Measurements from ENCODE around the gene DOCK2.
"Not testable (repeated sequence)": the region's sequence is repeated elsewhere in the genome, so short reads cannot be mapped to it uniquely, and the experiment has no call there.

Gene DOCK2

GRCh38 chr5:169803077-169803981 lies 166.3 kb downstream of the DOCK2 start:
- no peak overlapping the region for H3K27ac ChIP-seq
- TF ChIP-seq CTCF (conservative IDR thresholded peaks at IDR 0.05) = no peak
- no peak for TF ChIP-seq ZFX (IDR thresholded peaks at IDR 0.05)

- no peak overlapping the region for H3K27ac ChIP-seq
- no peak for TF ChIP-seq CTCF (conservative IDR thresholded peaks at IDR 0.05)
- TF ChIP-seq ZFX (IDR thresholded peaks at IDR 0.05) = no peak
Observed at GRCh38 chr5:169804861-169805260, 167.8 kb downstream of the DOCK2 start.

- TF ChIP-seq CTCF (conservative IDR thresholded peaks at IDR 0.05) (no peak), ZFX (IDR thresholded peaks at IDR 0.05) (no peak)
- no peak overlapping the region for H3K27ac ChIP-seq
Observed at GRCh38 chr5:169805527-169805934, 168.5 kb downstream of the DOCK2 start.

GRCh38 chr5:169805937-169806700 lies 169.0 kb downstream of the DOCK2 start:
- no peak overlapping the region for H3K27ac ChIP-seq
- no peak for TF ChIP-seq CTCF (conservative IDR thresholded peaks at IDR 0.05)
- no peak for TF ChIP-seq ZFX (IDR thresholded peaks at IDR 0.05)

GRCh38 chr5:169808118-169808581 lies 171.1 kb downstream of the DOCK2 start:
- TF ChIP-seq CTCF (conservative IDR thresholded peaks at IDR 0.05) (no peak), ZFX (IDR thresholded peaks at IDR 0.05) (no peak)
- H3K27ac ChIP-seq = no peak overlapping the region

GRCh38 chr5:169808880-169809279 lies 171.8 kb downstream of the DOCK2 start:
- H3K27ac ChIP-seq = not testable (repeated sequence)

- TF ChIP-seq ZFX (IDR thresholded peaks at IDR 0.05) = no peak
- TF ChIP-seq CTCF (conservative IDR thresholded peaks at IDR 0.05) = no peak
- no peak overlapping the region for H3K27ac ChIP-seq
Observed at GRCh38 chr5:169809281-169809680, 172.2 kb downstream of the DOCK2 start.
